HepG2 (cell line): Measurements from ENCODE around the gene AGPAT2. TPM values are rescaled to one million over a fixed set of nuclear protein-coding genes. Genes with fewer than 3 reads are reported as not detected.
A peak's percentile ranks its signal among the peaks of the same experiment; 100 is the strongest.

ENCODE experiments used
- BORCS8-MEF2B ChIP-seq: sonication (generic); formaldehyde crosslinking; IDR thresholded peaks from 2 replicates; pipeline ENCODE4 v1.8.0; 2022; ENCODE audit warnings: mild to moderate bottlenecking, missing genetic modification reagents
- CSRNP1 ChIP-seq: sonication (generic); formaldehyde crosslinking; IDR thresholded peaks from 2 replicates; pipeline ENCODE4 v1.8.1; 2023; ENCODE audit warnings: mild to moderate bottlenecking, missing genetic modification reagents
- CTCF ChIP-seq: sonication (generic); formaldehyde crosslinking; IDR thresholded peaks from 2 replicates; pipeline ENCODE4 v1.5.0; 2020; ENCODE audit warnings: mild to moderate bottlenecking, missing genetic modification reagents, moderate library complexity
- DRAP1 ChIP-seq: IDR thresholded peaks from 2 replicates; pipeline ENCODE4 v1.6.1; 2016; ENCODE audit warnings: missing genetic modification reagents, missing compliant biosample characterization
- GATAD2A ChIP-seq: IDR thresholded peaks from 2 replicates; pipeline ENCODE4 v1.6.1; 2016
- GFI1 ChIP-seq: sonication (generic); formaldehyde crosslinking; IDR thresholded peaks from 2 replicates; pipeline ENCODE4 v1.5.0; 2020; ENCODE audit warnings: missing genetic modification reagents, mild to moderate bottlenecking, borderline replicate concordance
- HMG20A ChIP-seq: IDR thresholded peaks from 2 replicates; pipeline ENCODE4 v1.6.1; 2016; ENCODE audit warnings: borderline replicate concordance
- NR2F2 ChIP-seq: IDR thresholded peaks from 2 replicates; pipeline ENCODE4 v1.6.1; 2012; ENCODE audit warnings: low read depth, inconsistent platforms, borderline replicate concordance
- PAF1 ChIP-seq: IDR thresholded peaks from 2 replicates; pipeline ENCODE4 v1.6.1; 2016; ENCODE audit warnings: missing genetic modification reagents, missing compliant biosample characterization
- RAD21 ChIP-seq: fragments of 450-650 bp; formaldehyde crosslinking; IDR thresholded peaks from 2 replicates; pipeline ENCODE4 v1.5.0; 2020; ENCODE audit warnings: mild to moderate bottlenecking
- SAP130 ChIP-seq: IDR thresholded peaks from 2 replicates; pipeline ENCODE4 v1.6.1; 2016; ENCODE audit warnings: low read depth
- SP2 ChIP-seq: sonication (generic); formaldehyde crosslinking; IDR thresholded peaks from 2 replicates; pipeline ENCODE4 v1.5.1; 2020; ENCODE audit warnings: mild to moderate bottlenecking, missing genetic modification reagents
- TBP ChIP-seq: sonication (generic); formaldehyde crosslinking; IDR thresholded peaks from 2 replicates; pipeline ENCODE4 v1.5.0; 2020; ENCODE audit warnings: missing genetic modification reagents
- TRAFD1 ChIP-seq: sonication (generic); formaldehyde crosslinking; IDR thresholded peaks from 2 replicates; pipeline ENCODE4 v1.5.1; 2020; ENCODE audit warnings: missing genetic modification reagents, mild to moderate bottlenecking, borderline replicate concordance
- ZBTB3 ChIP-seq: sonication (generic); formaldehyde crosslinking; IDR thresholded peaks from 2 replicates; pipeline ENCODE4 v1.4.0; 2020; ENCODE audit warnings: low read depth, mild to moderate bottlenecking, moderate library complexity, missing genetic modification reagents, borderline replicate concordance
- ZBTB7B ChIP-seq: sonication (generic); formaldehyde crosslinking; IDR thresholded peaks from 2 replicates; pipeline ENCODE4 v1.4.0; 2020; ENCODE audit warnings: missing genetic modification reagents
- ZNF160 ChIP-seq: sonication (generic); formaldehyde crosslinking; IDR thresholded peaks from 2 replicates; pipeline ENCODE4 v1.8.0; 2022; ENCODE audit warnings: mild to moderate bottlenecking, inconsistent platforms, missing genetic modification reagents
- ZNF441 ChIP-seq: sonication (generic); formaldehyde crosslinking; IDR thresholded peaks from 2 replicates; pipeline ENCODE4 v1.7.0; 2021; ENCODE audit warnings: missing genetic modification reagents, borderline replicate concordance
- ZNF550 ChIP-seq: sonication (generic); formaldehyde crosslinking; IDR thresholded peaks from 2 replicates; pipeline ENCODE4 v1.4.0; 2020; ENCODE audit warnings: mild to moderate bottlenecking, missing genetic modification reagents, borderline replicate concordance
- ZNF567 ChIP-seq: sonication (generic); formaldehyde crosslinking; IDR thresholded peaks from 2 replicates; pipeline ENCODE4 v1.8.1; 2023; ENCODE audit warnings: mild to moderate bottlenecking, missing genetic modification reagents, borderline replicate concordance
- ZNF619 ChIP-seq: sonication (generic); formaldehyde crosslinking; IDR thresholded peaks from 2 replicates; pipeline ENCODE4 v1.4.0; 2020; ENCODE audit warnings: mild to moderate bottlenecking, missing genetic modification reagents
- ZNF629 ChIP-seq: sonication (generic); formaldehyde crosslinking; conservative IDR thresholded peaks from 2 replicates; pipeline ENCODE4 v1.5.0; 2020; ENCODE audit warnings: missing genetic modification reagents
- ZNF709 ChIP-seq: sonication (generic); formaldehyde crosslinking; IDR thresholded peaks from 2 replicates; pipeline ENCODE4 v1.5.0; 2020; ENCODE audit warnings: mild to moderate bottlenecking, missing genetic modification reagents
- ZNF761 ChIP-seq: sonication (generic); formaldehyde crosslinking; conservative IDR thresholded peaks from 2 replicates; pipeline ENCODE4 v1.4.0; 2020; ENCODE audit warnings: mild to moderate bottlenecking, missing genetic modification reagents
- ZNF781 ChIP-seq: sonication (generic); formaldehyde crosslinking; IDR thresholded peaks from 2 replicates; pipeline ENCODE4 v1.5.1; 2020; ENCODE audit warnings: borderline replicate concordance, mild to moderate bottlenecking, missing genetic modification reagents; ENCODE audit errors: not compliant biosample characterization
- ZNF782 ChIP-seq: sonication (generic); formaldehyde crosslinking; IDR thresholded peaks from 2 replicates; pipeline ENCODE4 v1.4.0; 2020; ENCODE audit warnings: missing genetic modification reagents, mild to moderate bottlenecking, borderline replicate concordance
- ZNF790 ChIP-seq: sonication (generic); formaldehyde crosslinking; IDR thresholded peaks from 2 replicates; pipeline ENCODE4 v1.8.0; 2022; ENCODE audit warnings: missing genetic modification reagents, mild to moderate bottlenecking, borderline replicate concordance
- polyA plus RNA-seq, 8 experiments: library from polyadenylated mRNA; depleted of rRNA in 3 of 8; stranded (reverse) in 7 of 8; unstranded in 1 of 8; fragments of >200 nt; fragmentation: Illumina TruSeq in 4 of 8; extraction: Trizol in 4 of 8; gene quantifications; 2 replicates each; pipeline versions ENCODE4 v1.2.1 to v1.2.3, GENCODE V29; 2011 to 2016; ENCODE audit warnings: low read depth in 4 of 8, missing spikeins in 1 of 8, mixed read lengths in 1 of 8; ENCODE audit not compliant: insufficient read depth in 1 of 8
- total RNA-seq, 5 experiments: library from RNA; depleted of rRNA; stranded (reverse); fragments of >200 nt; fragmentation: Illumina TruSeq; extraction: Trizol; gene quantifications; 2 replicates each; pipeline ENCODE4 v1.2.3, GENCODE V29; 2016; ENCODE audit warnings: low read depth in 1 of 5

Gene AGPAT2
- total and polyA plus RNA-seq, 2 of the 13 experiments (the other 11 are each of a cell fraction or from before 2014, with no cell fraction given), result 3.9 to 25.8 TPM

- TF ChIP-seq SP2, result no peak
- no peak for TF ChIP-seq TRAFD1 (CRISPR knock-in tag)
- peak; percentile 80 for TF ChIP-seq RAD21 (CRISPR knock-in tag)
- TF ChIP-seq ZNF619 (CRISPR knock-in tag), result no peak
- TF ChIP-seq ZNF761, result 0 out of 2 replicates have a peak, but pooled peaks have one; percentile 8
- 0 out of 2 replicates have a peak, but pooled peaks have one; percentile 9 for TF ChIP-seq GFI1
- TF ChIP-seq ZNF629, result no peak
- no peak for TF ChIP-seq CSRNP1
- no peak for TF ChIP-seq ZNF550 (CRISPR knock-in tag)
- no peak for TF ChIP-seq ZNF782
- TF ChIP-seq ZBTB7B, result no peak
- no peak for TF ChIP-seq ZNF781
- no peak for TF ChIP-seq GATAD2A (CRISPR knock-in tag)
- no peak for TF ChIP-seq HMG20A (CRISPR knock-in tag)
- no peak for TF ChIP-seq BORCS8-MEF2B (CRISPR knock-in tag)
- no peak for TF ChIP-seq ZNF709 (CRISPR knock-in tag)
- no peak for TF ChIP-seq PAF1 (CRISPR knock-in tag)
- TF ChIP-seq ZNF160 (CRISPR knock-in tag), result no peak
- TF ChIP-seq ZNF790 (CRISPR knock-in tag), result 0 out of 2 replicates have a peak, but pooled peaks have one; percentile 4
- TF ChIP-seq CTCF (CRISPR knock-in tag), result peak; percentile 84
- no peak for TF ChIP-seq DRAP1
- no peak for TF ChIP-seq ZNF567 (CRISPR knock-in tag)
- no peak for TF ChIP-seq SAP130 (CRISPR knock-in tag)
- no peak for TF ChIP-seq NR2F2
- no peak for TF ChIP-seq ZBTB3 (CRISPR knock-in tag)
- no peak for TF ChIP-seq ZNF441
- TF ChIP-seq TBP (CRISPR knock-in tag), result no peak
These were observed 7.1 kb upstream of the AGPAT2 start (continued) for GRCh38 chr9:136694163-136694871.
